ENCODE data around the gene CHST2.

DNA sequence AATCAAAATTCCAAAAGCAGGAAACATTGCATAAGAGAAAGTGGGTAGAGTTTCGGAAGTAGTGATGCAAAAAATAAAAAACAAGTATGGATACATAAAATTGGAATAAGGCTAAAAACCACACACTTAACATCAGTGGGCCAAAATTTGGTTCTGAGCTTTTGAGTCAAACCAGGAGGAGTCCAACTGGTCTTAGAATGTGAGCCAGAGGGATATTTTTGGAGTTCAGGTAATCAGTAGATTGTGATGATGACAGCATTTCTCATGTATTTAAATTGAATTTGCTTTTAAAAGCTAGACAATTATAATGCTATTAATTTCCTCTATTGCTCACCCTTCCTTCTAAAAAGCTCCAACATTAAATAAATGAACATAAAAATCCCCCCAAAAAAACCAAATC, 38.2 kb upstream of the CHST2 start:
- TF ChIP-seq, protein P1, sequence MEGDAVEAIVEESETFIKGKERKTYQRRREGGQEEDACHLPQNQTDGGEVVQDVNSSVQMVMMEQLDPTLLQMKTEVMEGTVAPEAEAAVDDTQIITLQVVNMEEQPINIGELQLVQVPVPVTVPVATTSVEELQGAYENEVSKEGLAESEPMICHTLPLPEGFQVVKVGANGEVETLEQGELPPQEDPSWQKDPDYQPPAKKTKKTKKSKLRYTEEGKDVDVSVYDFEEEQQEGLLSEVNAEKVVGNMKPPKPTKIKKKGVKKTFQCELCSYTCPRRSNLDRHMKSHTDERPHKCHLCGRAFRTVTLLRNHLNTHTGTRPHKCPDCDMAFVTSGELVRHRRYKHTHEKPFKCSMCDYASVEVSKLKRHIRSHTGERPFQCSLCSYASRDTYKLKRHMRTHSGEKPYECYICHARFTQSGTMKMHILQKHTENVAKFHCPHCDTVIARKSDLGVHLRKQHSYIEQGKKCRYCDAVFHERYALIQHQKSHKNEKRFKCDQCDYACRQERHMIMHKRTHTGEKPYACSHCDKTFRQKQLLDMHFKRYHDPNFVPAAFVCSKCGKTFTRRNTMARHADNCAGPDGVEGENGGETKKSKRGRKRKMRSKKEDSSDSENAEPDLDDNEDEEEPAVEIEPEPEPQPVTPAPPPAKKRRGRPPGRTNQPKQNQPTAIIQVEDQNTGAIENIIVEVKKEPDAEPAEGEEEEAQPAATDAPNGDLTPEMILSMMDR (IDR thresholded peaks at IDR 0.05; ENCODE audit: low read depth, low read length, missing input control), result no peak
- TF ChIP-seq YY1 (IDR thresholded peaks at IDR 0.05) (no peak), RAD21 (IDR thresholded peaks at IDR 0.05) (no peak), RXRA (IDR thresholded peaks at IDR 0.05) (no peak)

Measured in liver (tissue), 3 donors.